ENCODE measurements around the gene BCO2.

BCO2 gene

GRCh38 chr11:112255067-112255720 lies 79.9 kb downstream of the BCO2 start:
- no peak for DNase-seq

- DNase-seq: no peak
These were observed 85.2 kb downstream of the BCO2 start, which contains the start of gene PLET1 for GRCh38 chr11:112260490-112260889. PLET1 (minus strand) TSS chr11:112260860; CDS start chr11:112260589, 271 bp downstream.

DNA sequence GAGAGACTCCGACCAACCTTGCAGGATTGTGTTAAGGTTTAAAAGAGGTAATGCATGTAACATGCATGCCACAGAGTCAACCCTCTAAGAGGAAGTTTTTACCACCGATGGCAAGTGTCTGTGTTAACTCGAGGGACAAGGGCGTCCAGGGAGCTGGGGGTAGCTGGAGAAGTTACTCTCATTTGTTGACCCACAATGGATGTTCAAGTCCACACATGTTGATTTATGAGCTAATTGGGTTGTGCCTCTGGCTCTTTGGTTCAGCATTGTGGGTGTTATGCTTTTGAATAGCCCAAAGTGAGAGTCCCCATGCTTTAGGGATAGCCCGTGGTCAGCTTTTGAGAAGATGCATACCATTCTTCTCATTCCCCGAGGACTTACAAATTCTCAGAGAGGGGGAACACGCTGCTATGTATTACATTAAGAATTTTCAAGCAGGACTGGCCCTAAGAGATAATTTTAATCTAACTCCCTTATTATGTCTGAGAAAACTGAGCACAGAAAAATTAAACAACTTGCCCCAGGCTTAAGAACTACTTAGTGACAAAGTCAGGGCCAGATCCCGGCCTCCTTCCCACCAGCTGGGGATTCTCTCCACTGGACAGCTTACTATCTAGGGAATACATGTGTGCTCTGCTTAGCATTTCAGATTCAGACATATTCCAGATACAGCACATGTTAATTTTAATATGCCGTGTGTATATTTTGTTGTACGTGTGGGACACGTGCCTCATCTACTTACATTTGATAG lies 90.5 kb downstream of the BCO2 start:
- no peak for DNase-seq

DNA sequence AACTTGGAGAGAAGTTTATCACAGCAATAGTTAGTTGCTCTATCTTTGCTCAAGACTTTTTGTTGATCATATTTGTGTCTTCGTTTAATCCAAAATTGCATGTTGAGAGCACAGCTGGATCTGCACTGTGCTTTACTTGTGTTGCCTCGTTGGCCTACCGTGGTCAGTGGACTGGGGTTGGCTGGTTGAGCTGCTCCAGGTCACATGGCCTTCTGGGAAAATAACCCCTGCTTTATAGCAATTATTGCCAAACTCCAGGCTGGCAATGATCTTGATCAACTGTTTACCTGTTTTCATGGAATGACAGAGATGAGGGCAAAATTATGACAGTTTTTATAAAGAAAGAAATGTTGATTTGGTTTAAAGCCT lies 91.1 kb downstream of the BCO2 start:
- DNase-seq: no peak

DNA sequence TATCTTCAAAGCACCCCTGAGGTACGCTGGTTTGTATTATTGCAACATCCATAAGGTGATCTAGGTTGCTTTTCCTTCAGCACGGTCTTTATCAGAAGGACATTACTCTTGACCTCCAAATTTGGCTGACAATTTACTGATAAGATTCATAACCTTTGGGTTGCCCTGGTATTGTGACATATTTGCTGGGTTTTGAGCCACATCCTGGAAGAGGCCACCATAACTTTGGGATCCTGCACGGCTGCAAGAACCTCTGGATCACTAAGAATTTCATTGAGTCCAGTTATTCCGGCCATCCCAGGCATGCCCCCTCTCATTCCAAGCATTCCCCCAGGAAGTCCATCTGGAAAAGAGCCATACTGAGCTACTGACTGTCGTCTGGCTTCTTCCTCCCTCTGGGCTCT lies 91.9 kb downstream of the BCO2 start:
- DNase-seq: no peak

GRCh38 chr11:112268406-112268805 lies 93.1 kb downstream of the BCO2 start:
- DNase-seq: no peak
